Measurements from ENCODE around the gene TRIML2. TPM values are rescaled to one million over a fixed set of nuclear protein-coding genes. Genes with fewer than 3 reads are reported as not detected.

The TRIML2 gene
- total and polyA plus RNA-seq, 2 of the 13 experiments (the other 11 are each of a cell fraction or from before 2014, with no cell fraction given): not detected

- Histone ChIP-seq H3K27me3 (ENCODE audit: control insufficient read depth in 1 of 2, insufficient read depth in 2 of 2, low read length in 2 of 2) (no peaks in the 10 kb centered on the region; a peak in 1 of 5 replicates), H3K4me2 (ENCODE audit: low read depth, low read length) (no peak overlapping the region), H3K27ac (ENCODE audit: extremely low read length, insufficient read depth, low read length) (no peak overlapping the region), H3K4me3 (replicated peaks in 1 of 3; ENCODE audit: insufficient read depth in 1 of 3, low read depth in 2 of 3, low read length in 3 of 3) (no peak overlapping the region), H3K36me3 (replicated peaks in 1 of 2; ENCODE audit: control insufficient read depth in 1 of 2, insufficient read depth in 2 of 2, low read length in 2 of 2) (no peaks in the 10 kb centered on the region), H3K9me3 (ENCODE audit: low read length) (no peaks in the 10 kb centered on the region), H3K79me2 (ENCODE audit: insufficient read depth, low read length) (no peaks in the 10 kb centered on the region), H4K20me1 (ENCODE audit: insufficient read depth, low read length) (no peaks in the 10 kb centered on the region), H2AFZ (ENCODE audit: low read length) (no peak overlapping the region), H3K4me1 (ENCODE audit: insufficient read depth, low read length) (no peaks in the 10 kb centered on the region), H3K9ac (ENCODE audit: insufficient read depth, low read depth, low read length) (no peak overlapping the region)
- ChIA-PET CTCF (ENCODE audit: low intra/inter-chr PET ratio, low total read pairs) (no interaction called here), POLR2A (no interaction called here)
- TF ChIP-seq ZNF740 (CRISPR knock-in tag; IDR thresholded peaks at IDR 0.05) (no peak), GRHL1 (CRISPR knock-in tag; conservative IDR thresholded peaks at IDR 0.05) (no peak), HMGA1 (CRISPR knock-in tag; conservative IDR thresholded peaks at IDR 0.05) (no peak), ZNF121 (CRISPR knock-in tag; IDR thresholded peaks at IDR 0.05) (no peak), GTF2F1 (IDR thresholded peaks at IDR 0.05; ENCODE audit: low read length) (no peak), HINFP (CRISPR knock-in tag; IDR thresholded peaks at IDR 0.05; ENCODE audit: low read depth) (no peak), MLX (CRISPR knock-in tag; IDR thresholded peaks at IDR 0.05) (no peak)
- intact Hi-C loops (cut with micrococcal nuclease; ENCODE audit: unreplicated experiment) (no loop called here), in situ Hi-C loops (cut with HindIII; ENCODE audit: extremely low pct_ligation_motif_present, low pct_unique_long_range_greater_than_20kb) (no loop called here)
- 37% methylated on average over 8 of the region's 10 CpGs for WGBS (ENCODE audit: low lambda C conversion rate)
- DNase-seq (ENCODE audit: low spot score): no peak
- no peak for FAIRE-seq
- BruUV-seq (replicated peaks): no TSS peak
- no peak for ATAC-seq
Measured at GRCh38 chr4:188158336-188158735, 48.9 kb upstream of the TRIML2 start.

All from HepG2 (cell line).